SW 1271 (cell line): ENCODE data around the gene ICAM3.
"Not testable (repeated sequence)": the region's sequence is repeated elsewhere in the genome, so short reads cannot be mapped to it uniquely, and the experiment has no call there.

Experiments
- DNase-seq, 2 experiments: peaks; one replicate each; lab custom pipeline; 2025; lab: John Stamatoyannopoulos, UW

ICAM3 gene

DNA sequence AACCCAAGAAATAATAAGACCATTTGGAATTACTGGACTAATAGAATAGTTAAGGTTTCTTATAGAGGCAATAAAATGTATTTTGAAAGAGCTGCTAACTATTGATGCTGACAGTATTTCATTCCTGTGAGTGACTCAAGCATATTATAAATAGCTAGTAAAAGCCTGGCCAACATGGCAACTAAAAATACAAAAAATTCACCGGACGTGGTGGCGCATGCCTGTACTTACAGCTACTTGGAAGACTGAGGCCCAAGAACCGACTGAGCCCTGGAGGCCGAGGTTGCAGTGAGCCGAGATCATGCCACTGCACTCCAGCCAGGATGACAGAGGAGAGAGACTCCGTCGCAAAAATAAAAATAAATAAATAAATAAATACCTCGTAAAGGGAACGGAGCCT, 5.4 kb upstream of the ICAM3 start:
- DNase-seq: no peak

GRCh38 chr19:10343495-10343894, 4.1 kb upstream of the ICAM3 start:
- no peak for DNase-seq

- DNase-seq: no peak
These were observed 553 bp upstream of the ICAM3 start for GRCh38 chr19:10339977-10340376.

DNA sequence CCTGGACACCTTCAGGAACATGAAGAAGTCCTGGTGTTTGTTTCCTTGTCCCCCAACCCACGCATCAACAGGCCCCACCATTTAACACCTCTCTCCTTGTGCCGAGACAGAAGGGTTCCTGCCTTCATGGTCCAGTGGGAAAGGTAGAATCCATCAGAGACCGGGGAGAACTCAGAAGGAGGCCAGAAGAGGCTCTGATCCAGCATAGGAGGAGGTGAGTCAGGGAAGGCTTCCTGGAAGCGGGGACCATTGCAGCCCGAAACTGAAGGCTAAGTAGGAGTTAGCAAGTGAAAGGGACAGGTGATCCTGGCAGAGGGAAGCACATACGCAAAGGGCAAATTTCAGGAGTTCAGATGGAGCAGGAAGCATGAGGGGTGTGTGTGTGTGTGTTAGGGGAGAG, 484 bp downstream of the ICAM3 start:
- no peak for DNase-seq

DNA sequence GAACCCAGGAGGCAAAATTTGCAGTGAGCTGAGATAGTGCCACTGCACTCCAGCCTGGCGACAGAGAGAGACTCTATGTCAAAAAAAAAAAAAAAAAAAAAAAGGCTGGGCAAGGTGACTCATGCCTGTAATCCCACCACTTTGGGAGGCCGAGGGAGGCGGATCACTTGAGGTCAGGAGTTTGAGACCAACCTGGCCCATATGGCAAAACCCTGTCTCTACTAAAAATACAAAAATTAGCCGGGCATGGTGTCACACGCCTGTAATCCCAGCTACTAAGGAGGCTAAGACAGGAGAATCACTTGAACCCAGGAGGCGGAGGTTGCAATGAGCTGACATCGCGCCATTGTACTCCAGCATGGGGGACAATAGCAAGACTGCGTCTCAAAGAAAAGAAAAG, 2.7 kb downstream of the ICAM3 start:
- DNase-seq: not testable (repeated sequence)

DNA sequence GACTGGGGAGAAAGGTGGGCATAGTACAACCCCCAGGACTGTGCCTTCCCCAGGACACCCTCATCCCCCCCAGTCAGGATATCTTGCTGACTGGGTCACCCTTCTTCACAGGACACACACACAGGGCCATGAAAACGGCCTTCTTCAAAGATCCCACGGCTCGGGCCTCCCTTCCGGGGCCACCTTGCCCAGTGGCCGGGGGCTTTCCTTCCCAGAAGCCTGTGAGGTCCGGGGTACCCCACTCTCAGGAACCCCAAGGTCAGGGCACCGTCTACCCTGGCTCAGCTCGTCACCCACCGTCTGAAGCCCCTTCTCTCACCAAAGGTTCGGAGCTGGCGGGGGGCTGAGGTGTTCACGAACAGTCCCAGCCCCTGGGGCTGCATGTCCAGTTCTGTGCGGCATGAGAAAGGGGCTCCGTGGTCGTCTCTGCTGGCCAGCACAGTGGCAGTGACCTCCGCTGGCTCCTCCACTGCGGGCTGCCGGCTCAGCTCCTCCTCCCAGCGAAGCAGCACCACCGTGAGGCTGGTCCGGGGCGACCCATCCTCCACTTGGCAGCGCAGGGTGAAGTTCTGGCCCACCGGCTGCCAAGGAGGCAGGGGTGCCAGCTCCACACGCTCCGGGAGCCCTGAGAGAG, 4.0 kb downstream of the ICAM3 start:
- no peak for DNase-seq

- peak; percentile 79 to 92 for DNase-seq
These were observed 4.7 kb downstream of the ICAM3 start for GRCh38 chr19:10334588-10335351.

- DNase-seq: peak in 1 of 2 experiments; percentile 82
These were observed 5.5 kb downstream of the ICAM3 start for GRCh38 chr19:10333758-10334587.

GRCh38 chr19:10332965-10333757, 6.3 kb downstream of the ICAM3 start, which contains the start of gene RAVER1:
Gene RAVER1, minus strand, starts transcription at chr19:10333529. Its CDS starts 22 bp downstream, at chr19:10333507.
- DNase-seq: peak; percentile 84 to 93

DNA sequence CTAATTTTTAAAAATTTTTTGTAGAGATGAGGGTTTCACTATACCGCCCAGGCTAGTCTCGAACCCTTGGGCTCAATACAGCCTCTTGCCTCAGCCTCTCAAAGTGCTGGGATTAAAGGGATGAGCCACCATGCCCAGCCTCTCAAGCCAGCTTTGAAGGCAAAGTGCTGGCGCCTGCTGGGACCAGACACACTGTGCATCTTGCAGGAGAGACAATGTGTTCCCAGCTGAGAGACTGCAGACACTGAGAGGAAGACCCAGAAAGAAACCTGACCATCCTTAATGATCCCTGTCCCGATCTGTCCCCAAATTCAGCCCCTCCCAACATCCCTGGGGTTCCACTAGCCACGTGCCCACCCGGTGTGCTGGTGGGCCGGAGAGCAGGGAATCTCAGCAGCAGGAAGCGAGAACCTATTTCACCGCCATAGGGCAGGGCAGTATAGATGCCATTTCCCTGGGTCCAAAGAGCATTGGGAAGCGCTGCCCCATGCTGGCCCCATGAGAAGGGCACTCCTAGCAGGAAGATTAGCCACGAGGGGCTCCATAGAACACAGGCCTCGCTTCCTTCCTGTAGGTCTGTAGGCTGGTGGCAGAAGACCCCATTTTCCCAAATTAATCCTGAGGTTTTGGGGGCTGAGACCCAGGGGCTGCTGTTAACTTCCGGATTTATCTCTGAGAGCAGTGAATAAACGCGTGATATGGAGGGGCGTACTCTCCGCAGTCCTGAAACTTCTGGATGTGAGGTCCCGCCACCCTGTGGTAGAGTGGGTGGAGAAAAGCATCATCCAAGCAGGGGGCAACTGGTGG, 7.1 kb downstream of the ICAM3 start:
- no peak for DNase-seq

DNA sequence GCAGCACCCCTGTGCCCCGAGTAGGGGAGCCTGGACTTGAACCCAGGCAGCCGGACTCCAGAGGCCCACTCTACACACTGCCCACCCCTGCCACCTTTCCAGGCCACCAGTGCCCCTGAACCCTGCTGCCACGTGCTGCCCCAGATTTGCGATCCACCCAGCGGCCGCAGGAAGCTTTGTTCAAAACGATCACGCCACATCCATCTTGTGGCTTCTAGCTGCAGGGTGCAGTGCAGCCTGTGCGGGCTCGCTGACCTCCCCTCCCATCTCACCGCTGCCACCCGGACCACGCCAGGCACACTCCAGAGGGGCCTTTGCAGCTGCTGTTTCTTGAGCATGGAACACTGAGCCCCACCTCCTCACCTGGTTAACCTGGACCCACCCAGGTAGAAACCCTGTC, 9.9 kb downstream of the ICAM3 start:
- no peak for DNase-seq

DNA sequence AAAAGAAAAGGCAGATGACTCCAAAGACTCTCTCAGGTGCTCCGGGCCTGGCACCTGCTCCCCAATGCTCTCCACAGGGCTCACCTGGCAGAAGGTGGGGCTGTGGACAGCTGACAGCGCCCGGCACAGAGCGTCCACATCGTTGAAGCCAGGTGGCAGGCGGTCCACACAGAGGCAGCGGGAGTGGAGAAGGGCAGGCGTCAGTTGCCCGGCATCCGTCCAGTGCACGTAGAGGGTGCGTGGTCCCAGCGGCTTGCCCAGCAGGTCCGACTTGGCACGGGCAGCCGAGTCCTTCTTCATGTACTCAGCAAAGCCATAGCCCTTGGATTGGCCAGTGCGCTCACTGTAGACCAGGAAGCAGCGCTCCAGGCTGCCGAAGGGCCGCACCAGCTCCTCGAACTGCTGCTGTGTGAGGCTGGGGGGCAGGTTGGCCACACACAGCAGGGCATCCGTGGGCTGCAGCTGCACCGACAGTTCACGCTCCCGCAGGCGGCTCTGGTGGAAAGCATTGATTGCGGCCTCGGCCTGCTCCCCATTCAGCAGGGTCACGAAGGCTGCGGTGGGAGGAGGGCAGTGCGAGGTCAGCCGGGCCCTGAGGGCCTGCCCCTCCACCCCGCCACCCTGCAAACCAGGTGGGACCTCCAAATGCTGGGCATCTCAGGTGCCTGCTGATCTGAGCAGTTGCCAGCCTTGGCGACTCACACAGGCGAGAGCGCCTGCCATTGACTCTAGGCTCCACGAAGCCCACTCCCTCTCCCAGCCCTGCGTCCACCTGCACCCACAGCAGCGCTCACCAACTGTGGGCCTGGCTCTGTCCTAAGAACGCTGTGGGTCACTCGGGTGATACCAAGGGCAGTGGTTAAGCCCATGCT, 10.6 kb downstream of the ICAM3 start:
- DNase-seq: no peak

DNA sequence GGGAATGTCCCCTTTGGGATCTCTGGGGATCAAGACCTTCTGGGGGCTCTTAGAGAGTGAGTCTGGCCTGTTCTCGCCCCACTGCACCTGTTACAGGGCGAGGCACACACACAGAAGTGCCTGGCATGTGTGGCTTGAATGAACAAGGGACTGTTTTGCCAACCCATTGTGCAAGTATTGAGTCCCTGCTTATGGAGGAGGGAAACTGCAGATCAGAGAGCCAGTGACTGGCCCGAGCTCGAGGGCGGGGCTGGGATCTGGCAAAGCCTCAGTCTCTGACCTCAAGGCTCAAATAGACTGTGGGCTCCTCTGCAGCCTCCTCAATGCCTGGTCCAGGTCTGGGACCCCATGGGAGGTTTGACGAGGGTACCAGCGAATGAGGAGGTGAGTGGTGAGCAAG, 11.6 kb downstream of the ICAM3 start:
- DNase-seq: no peak

GRCh38 chr19:10325732-10326131, 13.7 kb downstream of the ICAM3 start:
- no peak for DNase-seq

DNA sequence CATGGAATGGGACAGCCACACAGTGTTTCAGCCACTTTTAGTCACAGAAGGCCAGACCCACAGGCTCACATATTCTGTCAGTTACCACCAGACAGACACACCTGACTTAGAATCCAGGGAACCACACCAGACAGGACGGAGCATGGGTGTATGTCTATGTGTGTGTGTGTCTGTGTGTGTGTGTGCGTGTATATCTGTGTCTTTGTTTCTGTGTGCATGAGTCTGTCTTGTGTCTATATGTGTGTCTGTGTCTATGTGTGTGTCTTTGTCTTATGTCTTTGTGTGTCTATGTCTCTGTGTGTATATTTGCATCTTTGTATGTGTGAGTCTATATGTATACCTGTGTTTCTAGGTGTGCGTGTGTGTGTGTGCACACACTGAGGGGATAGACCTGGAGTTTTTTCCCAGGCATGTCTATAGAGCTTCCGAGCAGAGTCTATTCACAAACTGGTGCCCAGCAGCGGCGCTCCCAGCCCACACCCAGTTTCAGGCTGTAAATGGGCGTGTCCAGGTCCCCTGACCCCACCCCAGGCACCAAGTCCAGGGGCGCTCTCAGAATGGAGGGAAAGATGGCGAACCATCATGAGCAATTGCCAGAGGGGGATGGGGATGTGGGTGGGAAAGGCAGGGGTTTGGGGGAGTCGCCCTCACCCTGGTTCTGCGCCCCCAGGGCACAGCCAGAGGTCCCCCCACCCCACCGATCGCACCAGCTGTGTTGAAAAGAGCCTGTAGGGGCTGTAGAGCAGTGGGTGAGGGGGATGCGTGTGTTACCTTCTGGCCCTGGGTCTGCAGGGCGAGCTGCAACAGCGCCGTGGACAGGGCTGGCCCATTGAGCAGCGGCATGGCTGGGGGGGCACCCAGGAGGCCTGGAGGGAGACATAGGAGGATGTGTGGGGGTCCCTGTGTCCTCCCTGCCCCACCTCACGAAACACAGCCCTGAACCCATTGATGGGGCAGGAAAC, 17.3 kb downstream of the ICAM3 start:
- DNase-seq: no peak

DNA sequence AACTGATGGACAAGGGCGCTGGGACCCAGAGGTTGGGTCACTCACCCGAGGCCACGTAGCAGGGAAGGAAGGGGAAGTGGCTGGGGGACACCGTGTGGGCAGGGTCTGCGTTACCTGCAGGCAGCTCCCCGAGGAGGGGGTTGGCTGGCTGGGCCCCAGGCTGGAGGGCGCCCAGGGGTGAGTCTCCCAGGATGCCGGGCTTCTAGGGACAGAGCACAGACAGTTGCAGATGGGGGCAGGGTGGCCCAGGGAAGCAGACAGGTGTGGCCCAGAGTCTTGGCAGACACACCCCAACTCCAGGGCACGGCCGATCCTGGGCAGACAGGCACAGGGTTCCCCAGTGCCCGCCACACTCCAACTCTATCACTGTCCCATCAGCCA, 18.0 kb downstream of the ICAM3 start:
- DNase-seq: no peak

DNA sequence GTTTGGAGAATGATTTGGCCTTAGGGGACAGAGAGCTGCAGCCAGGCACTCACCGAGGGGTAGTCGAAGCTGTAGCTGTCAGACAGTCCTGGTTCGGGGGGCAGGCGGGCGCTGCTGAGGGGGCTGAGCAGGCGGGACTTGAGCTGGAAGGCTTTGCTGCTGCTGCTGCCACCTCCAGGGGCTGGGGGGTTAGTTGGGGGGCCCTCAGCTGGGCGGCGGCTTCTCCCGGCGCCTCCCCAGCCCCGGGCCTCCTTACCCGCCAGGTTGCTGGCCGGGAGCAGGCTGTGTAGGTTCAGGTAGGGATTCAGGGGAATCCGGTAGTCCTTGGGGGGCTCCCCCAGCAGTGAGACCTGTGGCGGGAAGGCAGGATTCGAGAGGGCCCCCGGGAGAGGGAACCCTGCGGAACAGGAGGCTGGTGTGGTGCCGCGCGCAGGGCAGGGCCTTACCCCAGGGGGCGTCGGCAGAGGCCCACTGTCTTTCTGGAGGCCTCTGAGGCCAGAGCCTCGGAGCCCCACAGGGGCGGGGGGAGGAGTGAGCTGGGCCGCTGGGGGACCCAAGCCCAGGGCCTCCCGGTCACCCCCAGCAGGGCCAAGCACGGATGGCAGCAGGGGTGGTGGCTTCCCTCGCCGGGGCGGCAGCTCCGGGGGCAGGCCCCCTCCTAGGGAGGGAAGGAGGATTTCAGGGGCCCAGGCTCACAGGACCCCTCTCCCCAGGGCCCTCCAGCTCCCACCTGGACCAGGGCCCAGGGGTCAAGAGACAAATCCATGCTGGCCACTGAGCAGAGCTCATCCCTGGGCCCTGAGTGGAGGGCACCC, 18.6 kb downstream of the ICAM3 start:
- no peak for DNase-seq
